Astrocyte of the spinal cord (primary cell): ENCODE data around the gene ARIH2.

Experiments
- DNase-seq: peaks from one replicate; pipeline ENCODE4 v3.0.0; 2011; ENCODE audit warnings: low read depth, low spot score
- H3K4me3 ChIP-seq: 2 replicates; pipeline ENCODE4 v1.5.1; 2011; ENCODE audit warnings: low read depth, mild to moderate bottlenecking, low read length, moderate library complexity
- CTCF ChIP-seq: IDR thresholded peaks from 2 replicates; pipeline ENCODE4 v1.5.1; 2012; ENCODE audit warnings: low read depth, mild to moderate bottlenecking, low read length, inconsistent platforms
- in situ Hi-C: cut with HindIII; loops from 2 replicates; pipeline ENCODE4 v1.10.0; 2017; ENCODE audit warnings: low sequenced_read_pairs

Gene ARIH2

GRCh38 chr3:48980295-48980694 is 61.7 kb downstream of the ARIH2 start:
- no peak for DNase-seq
- H3K4me3 ChIP-seq, result no peak overlapping the region
- in situ Hi-C loops, result no loop called here
- TF ChIP-seq CTCF, result no peak

GRCh38 chr3:48982016-48982415 is 63.4 kb downstream of the ARIH2 start:
- no peak for DNase-seq
- TF ChIP-seq CTCF, result no peak
- H3K4me3 ChIP-seq, result no peak overlapping the region
- in situ Hi-C loops, result no loop called here

- no peak overlapping the region for H3K4me3 ChIP-seq
- no peak for DNase-seq
- no peak for TF ChIP-seq CTCF
- in situ Hi-C loops, result no loop called here
Measured at GRCh38 chr3:48982686-48983085, 64.0 kb downstream of the ARIH2 start.

- H3K4me3 ChIP-seq, result no peak overlapping the region
- DNase-seq, result no peak
- no peak for TF ChIP-seq CTCF
- in situ Hi-C loops, result no loop called here
Measured at GRCh38 chr3:48983096-48983495, 64.5 kb downstream of the ARIH2 start.

- DNase-seq, result no peak
- H3K4me3 ChIP-seq, result no peak overlapping the region
- TF ChIP-seq CTCF, result no peak
- in situ Hi-C loops, result no loop called here
Measured at GRCh38 chr3:48984663-48985062, 66.0 kb downstream of the ARIH2 start.

- DNase-seq, result no peak
- in situ Hi-C loops, result no loop called here
Measured at GRCh38 chr3:48985831-48986376, 67.3 kb downstream of the ARIH2 start.

More at GRCh38 chr3:48985831-48986376, 67.3 kb downstream of the ARIH2 start:
- no peak overlapping the region for H3K4me3 ChIP-seq
- TF ChIP-seq CTCF, result no peak
